HepG2 (cell line): Measurements from ENCODE around the gene CHN2. TPM values are rescaled to one million over a fixed set of nuclear protein-coding genes. Genes with fewer than 3 reads are reported as not detected.

Experiments
- ATAC-seq: fragments of 200-7000 bp; cut with Tn5 transposase; 3 replicates; pipeline ENCODE4 v1.9.1; 2020; ENCODE audit warnings: mild to moderate bottlenecking, moderate library complexity
- BruUV-seq: library from RNA; stranded (reverse); fragments of 400-500 nt; replicated peaks from 2 replicates; lab custom pipeline; 2021; lab: Mats Ljungman, UMichigan
- CTCF ChIA-PET: fragments of 300-600 bp; formaldehyde crosslinking; extraction: SDS; loops from one replicate; lab custom pipeline; 2021; ENCODE audit warnings: low total read pairs, inconsistent platforms, low intra/inter-chr PET ratio; lab: Yijun Ruan, JAX
- POLR2A ChIA-PET: fragments of 350-600 bp; sonication (Branson Sonifier 250); formaldehyde crosslinking; loops from one replicate; lab custom pipeline; 2020; ENCODE audit warnings: antibody characterized with exemption, inconsistent platforms; lab: Yijun Ruan, JAX
- DNase-seq: peaks from one replicate; pipeline ENCODE4 v3.0.0-alpha.2; 2015; ENCODE audit warnings: low spot score
- FAIRE-seq: peaks from 3 replicates; lab custom pipeline; 2011; peaks lifted over from hg19 to GRCh38; lab: Jason Lieb, UNC
- H2AFZ ChIP-seq: one replicate; pipeline ENCODE4 v1.6.1; 2011; ENCODE audit warnings: low read length, inconsistent platforms
- H3K27ac ChIP-seq: fragments of 300-600 bp; 3 replicates; pipeline ENCODE4 v1.8.0; 2011; ENCODE audit warnings: mixed run types, mild to moderate bottlenecking, mixed read lengths, low read length, inconsistent platforms; ENCODE audit not compliant: insufficient read depth; ENCODE audit errors: extremely low read length
- H3K27me3 ChIP-seq, 2 experiments: fragments of 200-600 bp in 1 of 2; 2 replicates in 1 of 2; 3 replicates in 1 of 2; pipeline versions ENCODE4 v1.6.0 to v1.8.0; 2011; ENCODE audit warnings: low read length in 2 of 2, mild to moderate bottlenecking in 2 of 2, moderate library complexity in 2 of 2, inconsistent platforms in 1 of 2; ENCODE audit not compliant: insufficient read depth in 2 of 2, control insufficient read depth in 1 of 2
- H3K36me3 ChIP-seq, 2 experiments: fragments of 200-600 bp in 1 of 2; replicated peaks in 1 of 2; 2 replicates in 1 of 2; 3 replicates in 1 of 2; pipeline versions ENCODE4 v1.5.1 to v1.8.0; 2011; ENCODE audit warnings: low read length in 2 of 2, inconsistent platforms in 1 of 2; ENCODE audit not compliant: insufficient read depth in 2 of 2, control insufficient read depth in 1 of 2
- H3K4me1 ChIP-seq: 2 replicates; pipeline ENCODE4 v1.5.1; 2012; ENCODE audit warnings: low read length, inconsistent platforms; ENCODE audit not compliant: insufficient read depth
- H3K4me2 ChIP-seq: 2 replicates; pipeline ENCODE4 v1.6.0; 2011; ENCODE audit warnings: low read depth, low read length, inconsistent platforms
- H3K4me3 ChIP-seq, 3 experiments: fragments of 200-600 bp in 1 of 3; sonication (generic), shearing (Covaris generic) in 1 of 3; replicated peaks in 1 of 3; 2 replicates each; pipeline ENCODE4 v1.5.1; 2011 to 2016; ENCODE audit warnings: low read length in 3 of 3, inconsistent platforms in 2 of 3, low read depth in 2 of 3, mild to moderate bottlenecking in 2 of 3, control low read depth in 1 of 3, mixed read lengths in 1 of 3; ENCODE audit not compliant: insufficient read depth in 1 of 3
- H3K79me2 ChIP-seq: one replicate; pipeline ENCODE4 v1.6.1; 2011; ENCODE audit warnings: low read length, inconsistent platforms; ENCODE audit not compliant: insufficient read depth
- H3K9ac ChIP-seq: 2 replicates; pipeline ENCODE4 v1.6.0; 2011; ENCODE audit warnings: mild to moderate bottlenecking, low read depth, low read length, inconsistent platforms; ENCODE audit not compliant: insufficient read depth
- H3K9me3 ChIP-seq: 2 replicates; pipeline ENCODE4 v1.5.1; 2012; ENCODE audit warnings: mild to moderate bottlenecking, low read length
- H4K20me1 ChIP-seq: 2 replicates; pipeline ENCODE4 v1.6.0; 2011; ENCODE audit warnings: inconsistent platforms, mild to moderate bottlenecking, low read length, moderate library complexity; ENCODE audit not compliant: insufficient read depth
- DNMT3B ChIP-seq: conservative IDR thresholded peaks from 2 replicates; pipeline ENCODE4 v1.6.1; 2016; ENCODE audit warnings: missing biosample characterization, control low read depth
- HINFP ChIP-seq: sonication (generic); formaldehyde crosslinking; IDR thresholded peaks from 2 replicates; pipeline ENCODE4 v1.4.0; 2020; ENCODE audit warnings: low read depth, mild to moderate bottlenecking, missing genetic modification reagents
- NR3C1 ChIP-seq: sonication (generic); formaldehyde crosslinking; IDR thresholded peaks from 2 replicates; pipeline ENCODE4 v1.4.0; 2020; ENCODE audit warnings: missing genetic modification reagents
- SMARCC2 ChIP-seq: fragments of 450-650 bp; IDR thresholded peaks from 2 replicates; pipeline ENCODE4 v1.6.1; 2017; ENCODE audit warnings: antibody characterized with exemption, mild to moderate bottlenecking
- STAT6 ChIP-seq: sonication (generic); formaldehyde crosslinking; IDR thresholded peaks from 2 replicates; pipeline ENCODE4 v1.4.0; 2020; ENCODE audit warnings: missing genetic modification reagents, mild to moderate bottlenecking, borderline replicate concordance
- ZFX ChIP-seq: sonication (generic); formaldehyde crosslinking; IDR thresholded peaks from 2 replicates; pipeline ENCODE4 v1.4.0; 2020; ENCODE audit warnings: mild to moderate bottlenecking, low read depth, missing genetic modification reagents, moderate library complexity
- ZNF160 ChIP-seq: sonication (generic); formaldehyde crosslinking; IDR thresholded peaks from 2 replicates; pipeline ENCODE4 v1.8.0; 2022; ENCODE audit warnings: mild to moderate bottlenecking, inconsistent platforms, missing genetic modification reagents
- WGBS: methylation state at CpG from one replicate; pipeline ENCODE4 v1.1.6; 2017; ENCODE audit warnings: low lambda C conversion rate; 5-methylcytosine and 5-hydroxymethylcytosine counted together
- in situ Hi-C: cut with HindIII; loops from 2 replicates; pipeline ENCODE4 v1.10.0; 2017; ENCODE audit warnings: low pct_unique_long_range_greater_than_20kb; ENCODE audit not compliant: extremely low pct_ligation_motif_present
- intact Hi-C: fragments of 100-400 bp; cut with micrococcal nuclease; formaldehyde crosslinking; loops from one replicate; pipeline ENCODE4 v1.10.0; 2022; ENCODE audit not compliant: unreplicated experiment
- polyA plus RNA-seq, 8 experiments: library from polyadenylated mRNA; depleted of rRNA in 3 of 8; stranded (reverse) in 7 of 8; unstranded in 1 of 8; fragments of >200 nt; fragmentation: Illumina TruSeq in 4 of 8; extraction: Trizol in 4 of 8; gene quantifications; 2 replicates each; pipeline versions ENCODE4 v1.2.1 to v1.2.3, GENCODE V29; 2011 to 2016; ENCODE audit warnings: low read depth in 4 of 8, missing spikeins in 1 of 8, mixed read lengths in 1 of 8; ENCODE audit not compliant: insufficient read depth in 1 of 8
- total RNA-seq, 5 experiments: library from RNA; depleted of rRNA; stranded (reverse); fragments of >200 nt; fragmentation: Illumina TruSeq; extraction: Trizol; gene quantifications; 2 replicates each; pipeline ENCODE4 v1.2.3, GENCODE V29; 2016; ENCODE audit warnings: low read depth in 1 of 5
- TF ChIP-seq, protein P1 (sequence below): sonication (generic); formaldehyde crosslinking; IDR thresholded peaks from 2 replicates; pipeline ENCODE4 v1.5.1; 2020; ENCODE audit warnings: mild to moderate bottlenecking, missing genetic modification reagents
- TF ChIP-seq, protein P2 (sequence below): sonication (generic); formaldehyde crosslinking; IDR thresholded peaks from 2 replicates; pipeline ENCODE4 v1.4.0; 2020; ENCODE audit warnings: mild to moderate bottlenecking, missing genetic modification reagents

The CHN2 gene
- total and polyA plus RNA-seq, 2 of the 13 experiments (the other 11 are each of a cell fraction or from before 2014, with no cell fraction given): 23.5 to 30.5 TPM

DNA sequence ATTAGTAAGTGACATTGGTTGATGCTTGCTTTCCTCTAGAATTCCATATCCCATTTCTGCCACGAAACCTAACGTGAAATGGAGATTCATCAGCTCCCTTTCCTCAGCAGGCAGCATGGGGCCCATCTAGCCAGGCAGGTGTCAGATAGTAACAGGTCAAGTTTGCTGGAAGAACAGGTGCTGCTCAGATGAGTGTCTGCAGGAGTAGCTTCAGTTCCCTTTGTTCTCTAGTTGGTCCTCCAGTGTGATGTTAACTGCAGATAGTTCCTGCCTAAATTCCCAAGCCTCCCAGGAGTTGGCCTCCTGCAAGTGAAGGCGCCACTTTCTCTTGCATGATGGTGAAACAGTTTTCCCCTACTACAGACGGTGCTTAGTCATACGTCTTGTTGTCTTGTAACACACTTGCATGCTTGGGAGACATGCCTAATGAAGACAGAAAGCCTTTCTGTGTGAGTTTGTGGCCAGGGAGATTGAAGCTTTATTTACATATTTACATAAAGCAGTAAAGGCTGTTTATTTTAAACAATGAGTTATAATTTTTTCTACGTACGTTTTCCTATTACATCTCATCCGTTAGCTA, 175.4 kb downstream of the CHN2 start:
- in situ Hi-C loops (no loop called here), intact Hi-C loops (no loop called here)
- Histone ChIP-seq H3K4me2 (no peak overlapping the region), H4K20me1 (no peaks in the 10 kb centered on the region), H3K9ac (no peak overlapping the region), H3K79me2 (no peaks in the 10 kb centered on the region), H3K9me3 (no peaks in the 10 kb centered on the region), H3K36me3 (peaks cover 17 to 32% of the 10 kb centered on the region in 2 experiments), H3K27me3 (no peaks in the 10 kb centered on the region), H3K4me3 (no peak overlapping the region), H3K4me1 (peaks cover 8% of the 10 kb centered on the region), H3K27ac (no peak overlapping the region), H2AFZ (no peak overlapping the region)
- ChIA-PET POLR2A (no interaction called here), CTCF (no interaction called here)
- BruUV-seq: no TSS peak
- WGBS: 98% methylated on average over 7 of the region's 8 CpGs
- no peak for DNase-seq
- FAIRE-seq: no peak
- TF ChIP-seq, protein P1, sequence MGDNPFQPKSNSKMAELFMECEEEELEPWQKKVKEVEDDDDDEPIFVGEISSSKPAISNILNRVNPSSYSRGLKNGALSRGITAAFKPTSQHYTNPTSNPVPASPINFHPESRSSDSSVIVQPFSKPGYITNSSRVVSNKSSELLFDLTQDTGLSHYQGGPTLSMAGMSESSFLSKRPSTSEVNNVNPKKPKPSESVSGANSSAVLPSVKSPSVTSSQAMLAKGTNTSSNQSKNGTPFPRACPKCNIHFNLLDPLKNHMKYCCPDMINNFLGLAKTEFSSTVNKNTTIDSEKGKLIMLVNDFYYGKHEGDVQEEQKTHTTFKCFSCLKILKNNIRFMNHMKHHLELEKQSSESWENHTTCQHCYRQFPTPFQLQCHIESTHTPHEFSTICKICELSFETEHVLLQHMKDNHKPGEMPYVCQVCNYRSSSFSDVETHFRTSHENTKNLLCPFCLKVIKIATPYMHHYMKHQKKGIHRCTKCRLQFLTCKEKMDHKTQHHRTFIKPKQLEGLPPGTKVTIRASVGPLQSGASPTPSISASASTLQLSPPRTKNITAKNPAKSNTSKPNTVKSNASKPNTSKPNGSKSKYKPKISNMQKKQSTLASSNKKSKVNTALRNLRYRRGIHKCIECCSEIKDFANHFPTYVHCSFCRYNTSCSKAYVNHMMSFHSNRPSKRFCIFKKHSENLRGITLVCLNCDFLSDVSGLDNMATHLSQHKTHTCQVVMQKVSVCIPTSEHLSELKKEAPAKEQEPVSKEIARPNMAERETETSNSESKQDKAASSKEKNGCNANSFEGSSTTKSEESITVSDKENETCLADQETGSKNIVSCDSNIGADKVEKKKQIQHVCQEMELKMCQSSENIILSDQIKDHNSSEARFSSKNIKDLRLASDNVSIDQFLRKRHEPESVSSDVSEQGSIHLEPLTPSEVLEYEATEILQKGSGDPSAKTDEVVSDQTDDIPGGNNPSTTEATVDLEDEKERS (CRISPR knock-in tag): no peak
- TF ChIP-seq DNMT3B (CRISPR knock-in tag): no peak
- no peak for TF ChIP-seq STAT6 (CRISPR knock-in tag)
- TF ChIP-seq HINFP (CRISPR knock-in tag): no peak
- TF ChIP-seq NR3C1: no peak
- no peak for TF ChIP-seq SMARCC2
- no peak for TF ChIP-seq ZFX (CRISPR knock-in tag)
- no peak for TF ChIP-seq ZNF160 (CRISPR knock-in tag)
- TF ChIP-seq, protein P2, sequence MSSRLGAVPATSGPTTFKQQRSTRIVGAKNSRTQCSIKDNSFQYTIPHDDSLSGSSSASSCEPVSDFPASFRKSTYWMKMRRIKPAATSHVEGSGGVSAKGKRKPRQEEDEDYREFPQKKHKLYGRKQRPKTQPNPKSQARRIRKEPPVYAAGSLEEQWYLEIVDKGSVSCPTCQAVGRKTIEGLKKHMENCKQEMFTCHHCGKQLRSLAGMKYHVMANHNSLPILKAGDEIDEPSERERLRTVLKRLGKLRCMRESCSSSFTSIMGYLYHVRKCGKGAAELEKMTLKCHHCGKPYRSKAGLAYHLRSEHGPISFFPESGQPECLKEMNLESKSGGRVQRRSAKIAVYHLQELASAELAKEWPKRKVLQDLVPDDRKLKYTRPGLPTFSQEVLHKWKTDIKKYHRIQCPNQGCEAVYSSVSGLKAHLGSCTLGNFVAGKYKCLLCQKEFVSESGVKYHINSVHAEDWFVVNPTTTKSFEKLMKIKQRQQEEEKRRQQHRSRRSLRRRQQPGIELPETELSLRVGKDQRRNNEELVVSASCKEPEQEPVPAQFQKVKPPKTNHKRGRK (CRISPR knock-in tag): no peak
- ATAC-seq: no peak
